Measurements from ENCODE around the gene AFDN. TPM values are rescaled to one million over a fixed set of nuclear protein-coding genes. Genes with fewer than 3 reads are reported as not detected.
"Not testable (repeated sequence)": the region's sequence is repeated elsewhere in the genome, so short reads cannot be mapped to it uniquely, and the experiment has no call there.

The AFDN gene
- total RNA-seq, 4 donors from 2014 or later, result 134 to 179 (median 144) TPM

DNA sequence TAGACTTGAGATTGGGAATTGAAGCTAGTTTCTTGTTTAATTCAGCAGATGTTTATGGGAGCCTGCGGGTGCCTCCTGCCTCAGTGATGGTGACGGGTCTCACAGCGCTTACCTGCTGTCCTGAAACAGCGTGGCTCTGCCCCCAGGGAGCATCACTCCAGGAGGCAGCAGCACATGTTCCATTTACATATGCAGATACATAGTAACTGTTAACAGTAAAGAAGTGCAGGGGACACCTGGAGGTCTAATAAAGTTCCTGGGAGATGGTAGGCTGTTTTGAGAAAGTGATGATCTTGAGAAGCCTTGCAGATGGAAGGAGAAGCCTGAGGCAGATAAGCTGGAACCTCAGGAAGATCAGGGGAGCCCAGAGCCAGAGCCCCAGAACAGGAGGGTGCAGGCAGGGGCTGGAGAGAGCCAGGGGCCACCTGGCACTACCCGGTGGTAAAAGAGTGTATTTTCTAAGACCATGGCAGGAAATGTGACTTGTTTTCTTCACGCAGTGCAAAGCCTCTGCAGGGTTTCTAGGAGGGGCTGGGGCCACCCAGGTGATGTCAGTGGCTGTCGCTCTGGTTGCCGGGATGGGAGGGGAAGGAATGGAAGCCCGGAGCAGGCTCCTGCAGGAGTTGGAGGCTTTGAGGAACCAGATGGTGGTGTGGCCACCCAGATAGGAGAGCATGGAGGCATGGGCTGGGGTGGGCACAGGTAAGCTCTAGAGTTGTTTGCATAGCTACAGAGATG lies 146.6 kb downstream of the AFDN start:
- WGBS, 2 donors, result 78 to 81% methylated on average over 9 of the region's 9 CpGs
- no peak for TF ChIP-seq POLR2A (IDR thresholded peaks at IDR 0.05)
- TF ChIP-seq EP300 (IDR thresholded peaks at IDR 0.05), result no peak
- TF ChIP-seq, protein P1, sequence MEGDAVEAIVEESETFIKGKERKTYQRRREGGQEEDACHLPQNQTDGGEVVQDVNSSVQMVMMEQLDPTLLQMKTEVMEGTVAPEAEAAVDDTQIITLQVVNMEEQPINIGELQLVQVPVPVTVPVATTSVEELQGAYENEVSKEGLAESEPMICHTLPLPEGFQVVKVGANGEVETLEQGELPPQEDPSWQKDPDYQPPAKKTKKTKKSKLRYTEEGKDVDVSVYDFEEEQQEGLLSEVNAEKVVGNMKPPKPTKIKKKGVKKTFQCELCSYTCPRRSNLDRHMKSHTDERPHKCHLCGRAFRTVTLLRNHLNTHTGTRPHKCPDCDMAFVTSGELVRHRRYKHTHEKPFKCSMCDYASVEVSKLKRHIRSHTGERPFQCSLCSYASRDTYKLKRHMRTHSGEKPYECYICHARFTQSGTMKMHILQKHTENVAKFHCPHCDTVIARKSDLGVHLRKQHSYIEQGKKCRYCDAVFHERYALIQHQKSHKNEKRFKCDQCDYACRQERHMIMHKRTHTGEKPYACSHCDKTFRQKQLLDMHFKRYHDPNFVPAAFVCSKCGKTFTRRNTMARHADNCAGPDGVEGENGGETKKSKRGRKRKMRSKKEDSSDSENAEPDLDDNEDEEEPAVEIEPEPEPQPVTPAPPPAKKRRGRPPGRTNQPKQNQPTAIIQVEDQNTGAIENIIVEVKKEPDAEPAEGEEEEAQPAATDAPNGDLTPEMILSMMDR (IDR thresholded peaks at IDR 0.05), result no peak
- peaks cover 0 to 15% (median 0%) of the 10 kb centered on the region in 4 donors for H3K4me1 ChIP-seq
- no peak overlapping the region for H3K4me3 ChIP-seq
- no peaks in the 10 kb centered on the region for H3K9me3 ChIP-seq
- DNase-seq (ENCODE audit: low spot score in 2 of 2), result no peak
- no peaks in the 10 kb centered on the region for H3K27me3 ChIP-seq
- no peak overlapping the region for H3K27ac ChIP-seq
- peaks cover 0 to 24% (median 0%) of the 10 kb centered on the region in 3 donors for H3K36me3 ChIP-seq

DNA sequence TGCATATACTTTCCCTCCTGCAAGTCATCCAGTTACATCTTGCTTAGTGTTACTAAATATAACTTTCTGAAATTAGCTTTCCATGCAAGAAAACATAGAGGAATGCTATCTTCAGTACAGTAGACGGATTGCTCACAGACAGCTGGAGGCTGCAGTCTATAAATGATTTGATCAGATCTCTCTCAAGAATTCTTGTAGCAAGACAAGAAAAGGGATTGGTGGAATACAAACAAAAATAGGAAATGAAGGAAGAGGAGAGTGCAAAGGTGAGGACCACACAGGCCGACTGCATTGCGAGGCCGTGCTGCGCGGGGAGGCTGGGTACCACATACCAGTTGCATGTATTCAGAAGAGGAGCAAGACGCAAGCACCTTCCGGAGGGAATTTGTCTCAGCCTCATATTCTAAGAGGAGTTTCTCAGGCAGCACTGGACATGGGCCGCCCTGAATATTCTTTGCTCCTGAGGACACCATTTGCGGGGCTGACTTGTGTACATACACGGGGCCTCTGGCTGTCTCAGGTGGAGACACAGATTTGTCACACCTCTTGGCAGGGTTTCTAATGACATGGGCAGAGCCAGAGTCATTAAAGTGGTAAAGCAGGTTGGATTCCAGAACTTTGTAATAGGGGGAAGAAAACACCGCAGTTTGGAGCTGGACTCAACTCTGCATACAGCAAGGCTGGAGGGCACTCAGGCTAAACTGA lies 148.1 kb downstream of the AFDN start:
- Histone ChIP-seq H3K27ac (no peak overlapping the region), H3K9me3 (no peaks in the 10 kb centered on the region), H3K4me3 (no peak overlapping the region), H3K36me3 (peaks cover 0 to 16% (median 0%) of the 10 kb centered on the region in 3 donors), H3K27me3 (no peaks in the 10 kb centered on the region), H3K4me1 (peaks cover 0 to 15% (median 0%) of the 10 kb centered on the region in 4 donors)
- WGBS, 2 donors, result 49 to 59% methylated on average over 12 of the region's 12 CpGs
- TF ChIP-seq, protein P1 (IDR thresholded peaks at IDR 0.05), result no peak
- peak in 1 of 2 donors; percentile 37 for TF ChIP-seq EP300 (IDR thresholded peaks at IDR 0.05)
- DNase-seq (ENCODE audit: low spot score in 2 of 2), result no peak

DNA sequence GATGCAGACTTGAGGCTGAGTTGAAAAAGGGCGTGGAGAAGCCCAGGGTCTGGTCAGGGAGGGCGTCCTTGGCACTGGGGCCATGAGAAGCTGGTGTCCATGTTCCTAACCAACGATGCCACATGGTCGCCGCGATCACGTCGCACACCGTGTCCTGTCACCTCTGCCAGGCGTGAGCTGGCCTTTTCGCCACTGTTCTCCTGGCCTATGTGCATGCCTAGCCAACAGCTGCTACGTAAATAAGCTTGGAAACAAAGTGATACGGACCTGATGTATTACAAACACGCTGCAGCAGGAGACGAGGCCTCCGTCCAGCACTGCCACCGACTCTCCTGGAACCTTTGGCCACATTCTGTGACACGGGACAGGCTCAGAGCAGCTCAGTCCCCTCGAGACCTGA lies 148.7 kb downstream of the AFDN start:
- DNase-seq (ENCODE audit: low spot score in 2 of 2), result no peak
- H3K27me3 ChIP-seq, result no peaks in the 10 kb centered on the region
- H3K4me1 ChIP-seq, result peaks cover 0 to 15% (median 0%) of the 10 kb centered on the region in 4 donors
- peaks cover 0 to 9% (median 0%) of the 10 kb centered on the region in 3 donors for H3K36me3 ChIP-seq
- no peak overlapping the region for H3K4me3 ChIP-seq
- no peaks in the 10 kb centered on the region for H3K9me3 ChIP-seq
- TF ChIP-seq POLR2A (IDR thresholded peaks at IDR 0.05) (no peak), EP300 (IDR thresholded peaks at IDR 0.05) (no peak)
- TF ChIP-seq, protein P1 (IDR thresholded peaks at IDR 0.05), result no peak
- 85 to 90% methylated on average over 19 of the region's 19 CpGs for WGBS, 2 donors
- no peak overlapping the region for H3K27ac ChIP-seq

DNA sequence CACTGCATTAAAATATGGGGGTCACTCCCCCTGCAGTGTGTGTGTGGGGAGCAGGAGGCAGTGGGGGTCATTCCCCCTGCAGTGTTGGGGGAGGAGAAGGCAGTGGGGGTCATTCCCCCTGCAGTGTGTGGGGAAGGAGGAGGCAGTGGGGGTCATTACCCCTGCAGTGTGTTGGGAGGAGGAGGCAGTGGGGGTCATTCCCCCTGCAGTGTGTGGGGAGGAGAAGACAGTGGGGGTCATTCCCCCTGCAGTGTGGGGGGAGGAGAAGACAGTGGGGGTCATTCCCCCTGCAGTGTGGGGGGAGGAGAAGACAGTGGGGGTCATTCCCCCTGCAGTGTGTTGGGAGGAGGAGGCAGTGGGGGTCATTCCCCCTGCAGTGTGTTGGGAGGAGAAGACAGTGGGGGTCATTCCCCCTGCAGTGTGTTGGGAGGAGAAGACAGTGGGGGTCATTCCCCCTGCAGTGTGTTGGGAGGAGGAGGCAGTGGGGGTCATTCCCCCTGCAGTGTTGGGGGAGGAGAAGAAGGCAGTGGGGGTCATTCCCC lies 149.5 kb downstream of the AFDN start:
- H3K27ac ChIP-seq; H3K27me3 ChIP-seq; DNase-seq (ENCODE audit: low spot score in 2 of 2); H3K4me3 ChIP-seq; H3K9me3 ChIP-seq; H3K36me3 ChIP-seq: not testable (repeated sequence)
- peaks cover 0 to 15% (median 0%) of the 10 kb centered on the region in 4 donors for H3K4me1 ChIP-seq

DNA sequence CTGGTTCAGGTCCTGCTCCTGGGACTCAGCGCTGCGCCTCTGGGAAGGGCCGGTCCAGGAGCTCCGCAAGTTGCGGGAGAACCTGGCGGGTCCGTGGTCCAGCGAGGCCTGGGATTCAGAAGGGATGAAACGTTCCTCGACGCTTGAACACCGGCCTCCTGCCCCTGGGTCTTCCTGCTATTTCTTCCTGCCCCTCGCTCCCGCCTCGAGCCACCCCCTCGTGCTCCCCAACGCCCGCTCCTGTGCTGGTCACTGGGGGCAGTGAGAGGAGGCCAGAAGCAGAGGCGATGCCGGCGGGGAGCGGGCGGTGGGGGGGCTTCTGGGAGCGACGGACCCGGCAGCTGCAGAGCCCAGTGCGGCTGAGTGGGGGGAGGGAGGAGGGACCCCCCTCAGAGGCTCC lies 150.0 kb downstream of the AFDN start:
- TF ChIP-seq POLR2A (IDR thresholded peaks at IDR 0.05) (no peak), EP300 (IDR thresholded peaks at IDR 0.05) (no peak)
- TF ChIP-seq, protein P1 (IDR thresholded peaks at IDR 0.05), result no peak
- no peak overlapping the region for H3K27ac ChIP-seq
- DNase-seq (ENCODE audit: low spot score in 2 of 2), result no peak
- no peak overlapping the region for H3K4me3 ChIP-seq
- H3K4me1 ChIP-seq, result peaks cover 0 to 15% (median 0%) of the 10 kb centered on the region in 4 donors
- WGBS, 2 donors, result 82 to 84% methylated on average over 27 of the region's 27 CpGs
- no peaks in the 10 kb centered on the region for H3K27me3 ChIP-seq
- no peaks in the 10 kb centered on the region for H3K9me3 ChIP-seq
- peaks cover 0 to 4% (median 0%) of the 10 kb centered on the region in 3 donors for H3K36me3 ChIP-seq
